GM23248 (cell line): Measurements from ENCODE around the gene CTIF. TPM values are rescaled to one million over a fixed set of nuclear protein-coding genes. Genes with fewer than 3 reads are reported as not detected.

ENCODE experiments used
- DNase-seq: peaks from one replicate; pipeline ENCODE4 v3.0.0-alpha.2; 2015
- H2AFZ ChIP-seq: fragments of 200-600 bp; sonication (generic); 2 replicates; pipeline ENCODE4 v1.6.1; 2016; ENCODE audit warnings: antibody characterized with exemption
- H3F3A ChIP-seq: fragments of 200-600 bp; sonication (generic); 2 replicates; pipeline ENCODE4 v1.6.1; 2016; ENCODE audit warnings: mild to moderate bottlenecking, antibody characterized with exemption, mixed run types; ENCODE audit not compliant: insufficient read depth
- H3K27ac ChIP-seq: fragments of 200-600 bp; sonication (generic); 2 replicates; pipeline ENCODE4 v1.5.1; 2016; ENCODE audit warnings: mild to moderate bottlenecking
- H3K27me3 ChIP-seq: fragments of 200-600 bp; sonication (generic); replicated peaks from 2 replicates; pipeline ENCODE4 v1.6.1; 2016; ENCODE audit warnings: mild to moderate bottlenecking; ENCODE audit not compliant: insufficient read depth
- H3K36me3 ChIP-seq: fragments of 200-600 bp; sonication (generic); 2 replicates; pipeline ENCODE4 v1.6.1; 2016; ENCODE audit warnings: low read depth, mild to moderate bottlenecking
- H3K4me1 ChIP-seq: fragments of 200-600 bp; sonication (generic); 2 replicates; pipeline ENCODE4 v1.6.1; 2016; ENCODE audit warnings: mild to moderate bottlenecking; ENCODE audit not compliant: insufficient read depth
- H3K4me2 ChIP-seq: fragments of 200-600 bp; sonication (generic); one replicate; pipeline ENCODE4 v1.6.1; 2016; ENCODE audit warnings: mild to moderate bottlenecking; ENCODE audit not compliant: unreplicated experiment
- H3K4me3 ChIP-seq: fragments of 200-600 bp; sonication (generic); 2 replicates; pipeline ENCODE4 v1.5.1; 2016; ENCODE audit warnings: mild to moderate bottlenecking
- H3K79me2 ChIP-seq: fragments of 200-600 bp; sonication (generic); 2 replicates; pipeline ENCODE4 v1.6.1; 2016; ENCODE audit warnings: mild to moderate bottlenecking; ENCODE audit not compliant: insufficient read depth
- H3K9ac ChIP-seq: fragments of 200-600 bp; sonication (generic); 2 replicates; pipeline ENCODE4 v1.6.1; 2016; ENCODE audit warnings: mild to moderate bottlenecking
- H3K9me2 ChIP-seq: fragments of 200-600 bp; sonication (generic); 2 replicates; pipeline ENCODE4 v1.6.1; 2016; ENCODE audit warnings: mixed run types, mild to moderate bottlenecking, moderate library complexity; ENCODE audit not compliant: insufficient read depth
- H3K9me3 ChIP-seq: fragments of 200-600 bp; sonication (generic); one replicate; pipeline ENCODE4 v1.6.1; 2017; ENCODE audit warnings: low read depth
- H4K20me1 ChIP-seq: fragments of 200-600 bp; sonication (generic); 2 replicates; pipeline ENCODE4 v1.6.0; 2016; ENCODE audit not compliant: insufficient read depth
- EZH2 ChIP-seq: fragments of 200-600 bp; sonication (generic); IDR thresholded peaks from 2 replicates; pipeline ENCODE4 v1.6.1; 2018; ENCODE audit warnings: antibody characterized with exemption, mild to moderate bottlenecking; ENCODE audit not compliant: insufficient read depth, poor library complexity, severe bottlenecking
- EZH2phosphoT487 ChIP-seq: fragments of 200-600 bp; sonication (generic); IDR thresholded peaks from 2 replicates; pipeline ENCODE4 v1.6.1; 2018; ENCODE audit warnings: antibody characterized with exemption, moderate library complexity, mild to moderate bottlenecking, low read depth; ENCODE audit not compliant: insufficient read depth
- WGBS, 2 experiments: methylation state at CpG; one replicate each; pipeline ENCODE4 v1.1.6; 2015 to 2017; ENCODE audit warnings: low lambda C conversion rate in 2 of 2, low coverage in 1 of 2; ENCODE audit errors: missing lambda C conversion rate in 2 of 2; 5-methylcytosine and 5-hydroxymethylcytosine counted together
- in situ Hi-C: fragments of 300-500 bp; cut with MboI; formaldehyde crosslinking; loops from 2 replicates; pipeline ENCODE4 v1.15.0; 2020
- polyA plus RNA-seq: library from polyadenylated mRNA; unstranded; fragments of >200 nt; fragmentation: Nextera tagmentation; extraction: Ambion mirVana; gene quantifications from 2 replicates; pipeline ENCODE4 v1.2.1, GENCODE V29; 2016
- total RNA-seq: library from RNA; depleted of rRNA; stranded (reverse); fragments of >200 nt; shearing (Covaris generic); gene quantifications from 2 replicates; pipeline ENCODE4 v1.2.3, GENCODE V29; 2014

The CTIF gene
- total and polyA plus RNA-seq, 2 experiments from 2014 or later: 21.5 to 46.8 TPM

DNA sequence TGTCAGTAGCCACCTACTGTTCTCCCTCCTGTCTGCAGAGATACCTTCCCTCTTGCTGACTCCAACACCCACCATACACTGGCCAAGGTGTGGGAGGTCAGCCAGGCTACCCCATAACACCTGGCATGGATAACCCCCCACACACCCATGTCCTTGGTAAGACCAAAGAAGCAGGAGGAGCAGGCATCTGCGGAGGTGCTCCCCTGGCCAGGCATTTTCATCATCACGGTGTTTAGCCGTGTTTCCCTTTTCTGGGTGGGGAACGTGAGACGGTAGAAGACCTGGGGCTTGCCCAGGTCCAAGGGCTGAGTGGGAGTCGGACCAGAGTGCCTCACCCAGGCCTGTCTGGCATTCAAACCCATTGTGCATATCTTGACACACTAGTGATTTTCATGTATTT is 261.6 kb downstream of the CTIF start:
- Histone ChIP-seq H3K27me3 (no peaks in the 10 kb centered on the region), H2AFZ (no peak overlapping the region), H3F3A (peaks cover 7% of the 10 kb centered on the region; the same call in 1 of the 2 replicates), H3K36me3 (peaks cover 9% of the 10 kb centered on the region; the same call in 1 of the 2 replicates), H3K4me1 (peaks cover 14% of the 10 kb centered on the region), H3K9ac (no peak overlapping the region), H3K9me2 (no peaks in the 10 kb centered on the region), H3K4me3 (no peak overlapping the region), H4K20me1 (no peaks in the 10 kb centered on the region), H3K9me3 (no peaks in the 10 kb centered on the region), H3K27ac (no peak overlapping the region), H3K4me2 (no peak overlapping the region), H3K79me2 (no peaks in the 10 kb centered on the region)
- 98 to 99% methylated on average over 6 of the region's 6 CpGs for WGBS, 2 experiments
- DNase-seq: no peak
- TF ChIP-seq EZH2 (no peak), EZH2phosphoT487 (no peak)
- in situ Hi-C loops: loop anchor here (10.0 kb wide), 1 partner anchor 56 kb away; no protein-coding TSS in a partner anchor

DNA sequence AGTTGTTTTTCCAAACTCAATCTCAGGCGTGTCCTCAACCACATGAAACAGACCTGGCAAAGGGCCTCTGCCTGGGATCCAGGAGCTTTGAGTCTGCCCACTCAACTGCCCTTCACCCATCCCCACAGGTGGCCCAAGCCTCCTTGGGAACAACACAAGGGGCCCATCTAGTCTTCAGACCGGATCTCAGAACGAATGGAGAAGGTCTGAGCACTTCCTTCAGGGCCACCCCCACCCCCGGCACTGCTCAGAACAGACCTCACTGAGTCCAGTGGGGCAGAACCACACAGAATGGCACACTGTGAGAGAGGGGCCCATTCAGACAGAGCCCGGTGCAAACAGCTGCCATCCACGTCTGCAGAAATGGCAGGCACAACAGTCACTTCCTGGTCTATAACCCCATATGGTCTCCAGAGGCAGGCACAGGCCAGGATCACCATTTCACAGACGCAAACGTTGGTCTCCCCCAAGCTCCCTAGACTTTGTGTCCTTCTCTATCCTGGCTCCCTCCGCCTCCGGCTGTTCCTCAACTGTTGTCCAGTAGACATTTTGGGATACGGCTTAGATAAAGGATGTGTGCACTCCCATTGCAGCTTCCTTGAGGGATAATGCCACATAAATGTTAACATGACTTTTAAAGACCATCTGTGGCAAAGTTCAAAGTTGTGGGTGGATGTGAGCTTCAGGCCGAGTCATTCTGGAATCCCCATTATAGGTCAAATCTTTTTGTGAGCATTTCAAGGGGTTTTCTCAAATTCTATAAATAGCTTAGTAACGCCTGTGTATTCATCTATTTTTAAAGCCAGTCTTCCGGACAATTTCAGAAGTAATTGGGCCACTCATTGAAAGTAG is 262.3 kb downstream of the CTIF start:
- peaks cover 12% of the 10 kb centered on the region; the same call in 1 of the 2 replicates for H3K36me3 ChIP-seq
- DNase-seq: peak; percentile 63
- WGBS, 2 experiments: 68% methylated on average over 14 of the region's 14 CpGs
- no peak overlapping the region for H3K4me2 ChIP-seq
- no peaks in the 10 kb centered on the region for H4K20me1 ChIP-seq
- in situ Hi-C loops: loop anchor here (10.0 kb wide), 1 partner anchor 56 kb away; no protein-coding TSS in a partner anchor
- no peak overlapping the region for H2AFZ ChIP-seq
- H3K4me1 ChIP-seq: peaks cover 14% of the 10 kb centered on the region
- H3K9ac ChIP-seq: no peak overlapping the region
- no peaks in the 10 kb centered on the region for H3K79me2 ChIP-seq
- peak overlapping the region; percentile 60 for H3K27ac ChIP-seq
- no peaks in the 10 kb centered on the region for H3K9me3 ChIP-seq
- TF ChIP-seq EZH2 (no peak), EZH2phosphoT487 (no peak)
- peaks cover 7% of the 10 kb centered on the region; the same call in 1 of the 2 replicates for H3F3A ChIP-seq
- no peaks in the 10 kb centered on the region for H3K9me2 ChIP-seq
- no peaks in the 10 kb centered on the region for H3K27me3 ChIP-seq
- no peak overlapping the region for H3K4me3 ChIP-seq

- TF ChIP-seq EZH2 (no peak), EZH2phosphoT487 (no peak)
- no peak for DNase-seq
- H3F3A ChIP-seq: peaks cover 7% of the 10 kb centered on the region; the same call in 1 of the 2 replicates
- H3K9me3 ChIP-seq: no peaks in the 10 kb centered on the region
- in situ Hi-C loops: loop anchor here (10.0 kb wide), 1 partner anchor 57 kb away; no protein-coding TSS in a partner anchor
- no peak overlapping the region for H3K4me3 ChIP-seq
- H3K27me3 ChIP-seq: no peaks in the 10 kb centered on the region
- H3K36me3 ChIP-seq: peaks cover 8% of the 10 kb centered on the region; the same call in 1 of the 2 replicates
- H3K9ac ChIP-seq: no peak overlapping the region
- H3K9me2 ChIP-seq: no peaks in the 10 kb centered on the region
- WGBS, 2 experiments: 77 to 78% methylated on average over 7 of the region's 7 CpGs
- peak overlapping the region; percentile 60 for H3K27ac ChIP-seq
- H4K20me1 ChIP-seq: no peaks in the 10 kb centered on the region
- H3K4me2 ChIP-seq: no peak overlapping the region
- H3K4me1 ChIP-seq: peaks cover 18% of the 10 kb centered on the region
- H2AFZ ChIP-seq: no peak overlapping the region
- no peaks in the 10 kb centered on the region for H3K79me2 ChIP-seq
Observed at GRCh38 chr18:48801728-48802542, 263.1 kb downstream of the CTIF start.

GRCh38 chr18:48802543-48803290 is 263.9 kb downstream of the CTIF start:
- Histone ChIP-seq H3K4me3 (no peak overlapping the region), H3K9me2 (no peaks in the 10 kb centered on the region), H4K20me1 (no peaks in the 10 kb centered on the region), H3K4me2 (no peak overlapping the region), H3K79me2 (no peaks in the 10 kb centered on the region), H3K4me1 (peaks cover 21% of the 10 kb centered on the region), H3K9ac (no peak overlapping the region), H3K36me3 (peaks cover 8% of the 10 kb centered on the region; the same call in 1 of the 2 replicates), H3F3A (peaks cover 11% of the 10 kb centered on the region), H3K27me3 (no peaks in the 10 kb centered on the region), H3K27ac (no peak overlapping the region; the same call in 1 of the 2 replicates), H2AFZ (no peak overlapping the region), H3K9me3 (no peaks in the 10 kb centered on the region)
- in situ Hi-C loops: loop anchor here (10.0 kb wide), 1 partner anchor 58 kb away; no protein-coding TSS in a partner anchor
- DNase-seq: no peak
- 85 to 87% methylated on average over 11 of the region's 11 CpGs for WGBS, 2 experiments
- TF ChIP-seq EZH2phosphoT487 (no peak), EZH2 (no peak)
